Stimulated activated CD4-positive, alpha-beta T cell treated with anti-CD3 and anti-CD28 coated beads, Interleukin-4, amount 100 ng/mL, for 4 hours (primary cell): ENCODE results near the gene SCART1.
"Not testable (repeated sequence)": the region's sequence is repeated elsewhere in the genome, so short reads cannot be mapped to it uniquely, and the experiment has no call there.

Experiments used
- DNase-seq, 2 experiments: peaks; one replicate each; pipeline ENCODE4 v3.0.0-alpha.2; 2020

Gene SCART1

GRCh38 chr10:133438711-133439273 is 15.0 kb upstream of the SCART1 start:
- no peak for DNase-seq

DNA sequence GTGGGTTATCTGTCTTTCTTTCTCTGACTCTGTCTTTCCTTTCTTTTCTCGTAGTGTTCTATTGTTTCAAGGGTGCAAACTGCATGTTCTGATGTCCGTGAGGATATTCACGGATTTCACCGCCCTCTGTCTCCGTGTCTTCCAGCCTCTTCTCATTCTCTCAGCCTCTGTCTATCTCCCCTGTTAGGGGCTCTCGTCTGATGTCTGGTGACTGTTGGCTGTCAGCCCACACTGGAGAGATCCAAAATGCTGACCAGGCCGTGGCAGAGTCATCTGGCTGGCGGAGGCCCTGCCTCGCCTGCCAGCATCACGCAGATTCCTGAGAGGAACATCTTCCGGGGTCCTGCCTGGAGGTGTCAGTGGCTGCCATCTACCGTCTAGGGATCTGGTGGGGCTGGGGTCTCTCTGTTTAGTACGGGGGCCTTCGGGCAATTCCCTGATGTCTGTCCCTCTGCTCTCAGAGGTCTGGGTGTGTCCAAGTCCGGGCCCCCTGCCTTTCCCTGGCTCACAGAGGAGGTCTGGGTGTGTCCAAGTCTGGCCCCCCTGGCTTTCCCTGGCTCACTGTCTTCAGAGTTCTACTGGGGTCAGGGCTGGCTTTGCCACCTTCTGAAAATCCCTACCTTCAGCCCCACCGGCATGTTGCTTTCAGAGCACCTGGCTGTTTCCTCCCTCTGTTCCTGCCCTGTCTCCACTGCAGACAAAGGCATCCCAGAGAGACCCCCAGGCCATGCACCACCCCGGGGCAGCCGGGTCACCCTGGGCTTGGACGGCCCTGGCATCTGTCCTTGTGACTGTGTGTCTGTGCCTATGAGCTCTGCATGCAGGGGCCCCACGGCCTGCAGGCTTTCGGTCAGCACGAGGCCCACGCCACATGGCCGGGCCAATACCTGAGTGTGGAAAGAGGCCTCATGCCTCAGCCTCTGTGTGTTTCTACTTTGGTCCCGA is 14.0 kb upstream of the SCART1 start:
- DNase-seq: no peak

GRCh38 chr10:133440633-133441285 is 13.0 kb upstream of the SCART1 start:
- no peak for DNase-seq

- DNase-seq: not testable (repeated sequence)
These were observed 12.4 kb upstream of the SCART1 start for GRCh38 chr10:133441356-133441755.

DNA sequence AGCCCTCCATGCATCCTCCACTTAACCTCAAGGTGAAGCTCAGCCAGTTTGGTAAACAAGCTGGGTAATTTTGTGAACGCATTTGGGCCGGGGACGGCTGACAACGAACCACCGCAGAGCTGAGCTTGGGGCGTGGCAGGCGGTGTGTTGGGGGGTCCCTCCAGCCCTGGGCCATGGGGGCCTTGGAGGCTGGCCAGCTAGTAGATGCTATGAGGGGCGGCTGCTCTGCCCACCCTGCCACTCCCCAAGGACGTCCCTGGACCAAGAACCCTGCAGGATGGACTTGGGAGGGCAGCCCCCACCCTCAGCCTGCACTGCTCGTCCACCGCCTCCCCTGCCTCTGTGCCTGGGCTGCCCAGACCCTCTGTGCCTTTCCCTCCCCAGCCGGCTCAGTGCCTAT is 12.0 kb upstream of the SCART1 start:
- DNase-seq: no peak

DNA sequence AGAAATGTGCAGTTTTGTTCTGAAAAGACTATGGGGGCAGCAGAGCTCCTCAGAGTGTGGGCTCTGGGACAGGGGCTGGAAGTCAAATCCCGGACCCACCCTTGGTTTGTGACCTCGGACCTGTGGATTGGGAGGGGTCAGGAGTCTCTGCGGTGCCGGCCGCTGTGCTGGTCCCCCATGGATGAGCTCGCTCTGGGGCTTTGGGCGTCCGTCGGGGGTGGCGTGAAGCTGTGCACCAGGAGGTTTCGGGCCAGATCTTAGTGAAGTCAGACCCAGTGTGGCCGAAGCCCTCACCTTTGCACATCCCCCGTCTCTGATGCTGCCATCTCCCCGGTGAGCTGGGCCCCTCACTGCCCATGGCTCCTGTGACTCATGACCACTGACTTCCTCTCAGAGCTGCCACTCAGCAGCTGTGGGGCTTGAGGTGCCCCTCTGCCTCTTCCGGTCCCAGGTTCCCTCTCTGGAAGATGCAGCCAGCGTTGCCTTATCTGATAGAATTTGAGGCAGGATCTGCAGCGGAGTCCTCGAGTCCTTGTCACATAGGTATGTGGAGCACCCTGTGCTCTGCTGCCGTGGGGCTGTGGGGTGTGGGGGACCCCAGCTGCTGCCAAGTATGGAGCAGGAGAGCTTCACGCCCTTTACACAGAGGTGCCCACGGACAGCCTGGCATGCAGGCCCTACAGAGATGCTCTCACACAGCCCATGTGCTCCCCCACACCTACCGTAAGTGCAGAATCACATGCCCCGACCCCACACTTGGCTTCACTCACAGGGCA is 11.4 kb upstream of the SCART1 start:
- DNase-seq: no peak

- no peak for DNase-seq
These were observed 10.5 kb upstream of the SCART1 start for GRCh38 chr10:133442967-133443924.

GRCh38 chr10:133444342-133445267 is 9.1 kb upstream of the SCART1 start:
- DNase-seq: no peak

GRCh38 chr10:133445268-133445732 is 8.4 kb upstream of the SCART1 start:
- no peak for DNase-seq

- DNase-seq: no peak
These were observed 7.7 kb upstream of the SCART1 start for GRCh38 chr10:133445751-133446708.

- DNase-seq: no peak
These were observed 6.8 kb upstream of the SCART1 start for GRCh38 chr10:133446979-133447378.

GRCh38 chr10:133448120-133448519 is 5.6 kb upstream of the SCART1 start:
- no peak for DNase-seq

- DNase-seq: no peak
These were observed 2.4 kb upstream of the SCART1 start for GRCh38 chr10:133451346-133451745.

- DNase-seq: no peak
These were observed 1.3 kb upstream of the SCART1 start for GRCh38 chr10:133452453-133452852.

- DNase-seq: no peak
These were observed 604 bp downstream of the SCART1 start for GRCh38 chr10:133454204-133454893.

- no peak for DNase-seq
These were observed 1.5 kb downstream of the SCART1 start for GRCh38 chr10:133455196-133455595.

DNA sequence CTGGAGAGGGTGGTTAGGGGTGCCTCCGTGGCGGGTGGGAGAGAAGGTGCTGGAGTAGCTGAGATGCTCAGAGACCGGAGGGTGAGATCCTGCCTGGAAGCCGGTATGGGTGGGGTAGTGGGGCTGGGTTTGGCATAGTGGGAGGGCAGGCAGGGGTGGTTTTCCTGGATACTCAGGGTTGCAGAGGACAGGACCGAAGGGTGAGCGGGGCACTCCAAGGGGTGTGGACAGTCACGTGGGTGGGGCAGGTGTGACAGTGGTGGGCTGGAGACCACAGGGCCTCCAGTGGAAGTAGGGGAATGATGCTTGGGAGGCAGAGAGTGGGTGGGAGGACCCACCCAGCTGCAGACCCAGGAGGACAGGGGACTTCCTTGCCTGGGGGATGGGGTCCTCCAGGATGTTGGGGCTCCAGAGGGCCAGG is 1.9 kb downstream of the SCART1 start:
- DNase-seq: no peak
